Ramos (cell line): ENCODE results near the gene GAGE10.
"Not testable (repeated sequence)": the region's sequence is repeated elsewhere in the genome, so short reads cannot be mapped to it uniquely, and the experiment has no call there.

Experiments used
- in situ Hi-C: fragments of 300-500 bp; cut with MboI; formaldehyde crosslinking; loops from one replicate; pipeline ENCODE4 v1.14.3; 2022; ENCODE audit warnings: low sequenced_read_pairs; ENCODE audit not compliant: unreplicated experiment

The GAGE10 gene

DNA sequence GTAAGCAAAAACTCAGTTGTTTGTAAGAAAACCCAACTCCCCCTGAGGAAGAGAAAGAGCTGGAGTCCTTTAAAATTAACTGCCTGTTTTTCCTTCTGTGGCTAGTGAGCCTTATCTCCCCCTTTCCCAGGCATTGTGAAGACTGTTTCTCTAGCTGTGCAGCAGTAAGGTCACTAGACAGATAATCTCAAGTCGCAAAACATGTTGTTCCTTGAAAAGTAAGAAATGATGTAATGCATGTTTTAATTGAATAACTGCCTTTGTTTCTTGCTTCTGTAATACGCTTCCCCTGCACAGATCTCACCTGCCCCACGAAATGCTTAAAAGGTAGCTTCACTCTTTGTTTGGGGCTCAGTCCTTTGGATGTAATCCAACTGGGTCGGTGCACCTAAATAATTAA lies 12.6 kb downstream of the GAGE10 start:
- in situ Hi-C loops, result no loop called here

DNA sequence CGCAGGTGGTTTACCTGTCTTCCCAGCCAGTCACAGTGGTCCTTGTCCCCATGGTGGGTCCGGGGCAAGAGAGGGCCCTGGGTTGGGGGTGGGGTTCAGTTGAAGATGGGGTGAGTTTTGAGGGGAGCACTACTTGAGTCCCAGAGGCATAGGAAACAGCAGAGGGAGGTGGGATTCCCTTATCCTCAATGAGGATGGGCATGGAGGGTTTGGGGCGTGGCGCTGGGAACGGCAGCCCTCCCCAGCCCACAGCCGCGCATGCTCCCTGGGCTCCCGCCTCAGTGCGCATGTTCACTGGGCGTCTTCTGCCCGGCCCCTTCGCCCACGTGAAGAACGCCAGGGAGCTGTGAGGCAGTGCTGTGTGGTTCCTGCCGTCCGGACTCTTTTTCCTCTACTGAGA lies 18.3 kb downstream of the GAGE10 start, which contains the start of gene GAGE12J:
Gene GAGE12J (plus strand): TSS at position 301 of the 400 bp plus-strand sequence. CDS start 1,157 bp downstream, outside the sequence.
- in situ Hi-C loops, result not testable (repeated sequence)

DNA sequence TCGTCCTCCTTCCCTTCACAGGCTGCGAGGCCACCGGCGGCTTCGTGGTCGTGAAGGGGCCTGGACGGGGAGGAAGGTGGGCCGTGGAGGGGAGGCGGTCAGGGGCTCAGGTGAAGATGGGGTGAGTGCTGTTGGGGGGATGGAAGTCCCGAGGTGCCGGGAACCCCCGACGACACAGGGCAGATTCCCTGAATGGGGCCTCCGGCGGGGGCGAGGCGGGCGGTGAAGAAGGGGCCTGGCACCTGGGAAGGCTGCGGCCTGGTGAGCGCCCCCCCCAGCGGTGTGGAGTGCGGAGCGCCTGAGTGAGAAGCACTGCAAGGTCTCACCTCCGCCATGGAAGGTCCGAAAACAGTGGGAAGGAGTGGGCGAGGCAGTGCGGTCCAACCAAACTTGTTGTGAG lies 18.8 kb downstream of the GAGE10 start:
- in situ Hi-C loops, result not testable (repeated sequence)

DNA sequence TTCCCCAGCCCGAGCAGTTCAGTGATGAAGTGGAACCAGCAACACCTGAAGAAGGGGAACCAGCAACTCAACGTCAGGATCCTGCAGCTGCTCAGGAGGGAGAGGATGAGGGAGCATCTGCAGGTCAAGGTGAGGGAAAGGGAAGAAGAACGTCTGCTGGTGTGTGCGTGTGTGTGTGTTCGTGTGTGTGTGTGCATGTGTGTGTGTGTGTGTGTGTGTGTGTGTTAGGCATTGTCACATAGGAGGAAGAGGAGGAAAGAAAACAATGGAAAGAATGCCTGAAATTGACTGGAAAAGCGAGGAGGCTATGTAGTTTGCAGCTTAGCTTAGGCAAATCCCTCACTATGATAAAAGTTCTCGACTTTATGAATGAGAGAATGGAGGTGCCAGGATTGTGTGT lies 20.3 kb downstream of the GAGE10 start:
- in situ Hi-C loops, result not testable (repeated sequence)

DNA sequence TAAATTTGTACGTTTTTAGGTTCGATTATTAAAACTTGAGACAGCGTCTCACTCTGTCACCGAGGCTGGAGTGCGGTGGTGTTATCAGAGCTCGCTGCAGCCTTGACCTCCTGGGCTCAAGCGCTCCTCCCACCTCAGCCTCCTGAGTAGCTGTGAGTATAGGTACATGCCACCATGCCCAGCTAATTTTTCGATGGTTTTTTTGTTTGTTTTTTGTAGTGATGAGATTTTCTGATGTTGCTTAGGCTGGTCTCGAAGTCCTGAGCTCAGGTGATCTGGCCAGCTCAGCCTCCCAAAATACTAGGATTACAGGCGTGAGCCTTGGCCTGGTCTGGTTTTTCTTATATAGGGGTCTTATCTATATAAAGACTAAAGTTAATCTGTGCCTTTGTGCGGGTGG lies 27.0 kb downstream of the GAGE10 start:
- in situ Hi-C loops, result not testable (repeated sequence)

DNA sequence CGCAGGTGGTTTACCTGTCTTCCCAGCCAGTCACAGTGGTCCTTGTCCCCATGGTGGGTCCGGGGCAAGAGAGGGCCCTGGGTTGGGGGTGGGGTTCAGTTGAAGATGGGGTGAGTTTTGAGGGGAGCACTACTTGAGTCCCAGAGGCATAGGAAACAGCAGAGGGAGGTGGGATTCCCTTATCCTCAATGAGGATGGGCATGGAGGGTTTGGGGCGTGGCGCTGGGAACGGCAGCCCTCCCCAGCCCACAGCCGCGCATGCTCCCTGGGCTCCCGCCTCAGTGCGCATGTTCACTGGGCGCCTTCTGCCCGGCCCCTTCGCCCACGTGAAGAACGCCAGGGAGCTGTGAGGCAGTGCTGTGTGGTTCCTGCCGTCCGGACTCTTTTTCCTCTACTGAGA lies 27.8 kb downstream of the GAGE10 start, which contains the start of gene GAGE13:
Gene GAGE13 (plus strand): TSS at position 301 of the 400 bp plus-strand sequence. CDS start 1,156 bp downstream, outside the sequence.
- in situ Hi-C loops, result not testable (repeated sequence)

DNA sequence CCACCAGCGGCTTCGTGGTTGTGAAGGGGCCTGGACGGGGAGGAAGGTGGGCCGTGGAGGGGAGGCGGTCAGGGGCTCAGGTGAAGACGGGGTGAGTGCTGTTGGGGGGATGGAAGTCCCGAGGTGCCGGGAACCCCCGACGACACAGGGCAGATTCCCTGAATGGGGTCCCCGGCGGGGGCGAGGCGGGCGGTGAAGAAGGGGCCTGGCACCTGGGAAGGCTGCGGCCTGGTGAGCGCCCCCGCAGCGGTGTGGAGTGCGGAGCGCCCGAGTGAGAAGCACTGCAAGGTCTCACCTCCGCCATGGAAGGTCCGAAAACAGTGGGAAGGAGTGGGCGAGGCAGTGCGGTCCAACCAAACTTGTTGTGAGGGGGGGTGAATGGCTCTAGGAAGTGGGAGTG lies 28.4 kb downstream of the GAGE10 start:
- in situ Hi-C loops, result not testable (repeated sequence)

DNA sequence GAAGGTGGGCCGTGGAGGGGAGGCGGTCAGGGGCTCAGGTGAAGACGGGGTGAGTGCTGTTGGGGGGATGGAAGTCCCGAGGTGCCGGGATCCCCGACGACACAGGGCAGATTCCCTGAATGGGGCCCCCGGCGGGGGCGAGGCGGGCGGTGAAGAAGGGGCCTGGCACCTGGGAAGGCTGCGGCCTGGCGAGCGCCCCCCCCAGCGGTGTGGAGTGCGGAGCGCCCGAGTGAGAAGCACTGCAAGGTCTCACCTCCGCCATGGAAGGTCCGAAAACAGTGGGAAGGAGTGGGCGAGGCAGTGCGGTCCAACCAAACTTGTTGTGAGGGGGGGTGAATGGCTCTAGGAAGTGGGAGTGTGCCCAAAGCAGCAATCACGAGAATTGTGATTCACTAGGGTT lies 38.0 kb downstream of the GAGE10 start:
- in situ Hi-C loops, result not testable (repeated sequence)

DNA sequence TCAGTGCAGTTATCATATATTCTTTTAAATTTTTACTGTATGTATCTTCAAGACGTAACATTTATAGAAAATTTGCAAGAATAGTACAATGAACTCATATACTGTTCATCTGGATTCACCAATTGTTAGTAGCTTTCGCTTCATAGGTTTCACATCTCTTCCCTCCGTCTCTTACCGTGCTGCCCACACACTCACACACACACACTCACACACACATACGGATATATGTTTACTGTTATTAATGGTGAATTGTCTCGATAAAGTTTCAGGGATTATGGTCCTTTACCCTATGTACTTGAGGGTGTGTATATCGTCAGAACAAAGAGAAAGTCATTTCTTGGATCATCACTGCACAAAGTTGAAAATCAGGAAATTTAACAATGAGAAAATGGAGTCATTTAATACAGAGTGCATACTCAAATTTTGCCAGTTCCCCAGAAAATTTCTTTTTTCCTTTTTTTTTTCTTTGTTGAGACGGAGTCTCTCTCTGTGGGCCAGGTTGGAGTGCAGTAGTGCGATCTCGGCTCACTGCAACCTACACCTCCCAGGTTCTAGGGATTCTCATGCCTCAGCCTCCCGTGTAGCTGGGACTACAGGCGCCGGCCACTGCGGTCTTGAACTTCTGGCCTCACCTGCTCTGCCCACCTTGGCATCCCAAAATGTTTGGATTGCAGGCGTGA lies 41.2 kb downstream of the GAGE10 start:
- in situ Hi-C loops, result not testable (repeated sequence)

DNA sequence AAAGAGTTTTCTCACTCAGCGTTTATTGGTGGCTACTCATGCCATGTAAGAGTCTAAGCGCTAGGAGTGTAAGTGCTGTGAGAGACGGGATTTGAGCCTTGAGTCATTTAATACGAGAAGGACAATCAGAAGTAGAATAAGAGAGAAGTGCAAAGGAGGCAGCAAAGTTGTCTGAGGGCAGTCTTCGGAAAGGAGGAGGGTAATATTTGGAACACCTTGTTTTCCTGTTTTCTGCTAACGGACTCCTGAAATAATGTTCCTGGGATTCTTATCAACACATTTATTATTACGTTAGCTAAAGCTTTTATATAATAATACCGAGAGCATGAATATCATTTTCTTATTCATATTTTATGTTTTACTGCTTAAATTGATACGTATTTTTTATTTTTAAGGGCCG lies 42.0 kb downstream of the GAGE10 start:
- in situ Hi-C loops, result not testable (repeated sequence)

DNA sequence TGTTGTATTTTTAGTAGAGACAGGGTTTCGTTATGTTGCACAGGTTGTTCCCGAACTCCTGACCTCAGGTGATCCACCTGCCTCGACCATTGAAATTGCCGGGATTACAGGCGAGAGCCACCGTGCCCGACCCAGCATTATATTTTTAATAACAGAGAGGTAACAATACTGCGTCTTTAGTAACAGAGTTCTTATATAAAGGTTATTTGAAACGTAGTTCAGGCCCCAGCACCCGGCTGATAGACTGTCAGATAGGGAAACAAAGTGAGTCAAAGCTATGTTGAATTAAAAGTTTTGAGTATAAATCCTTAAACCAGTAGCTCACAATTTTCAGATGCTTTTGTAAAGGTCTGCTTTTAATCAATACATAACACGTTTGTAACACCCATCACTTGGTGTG lies 42.7 kb downstream of the GAGE10 start:
- in situ Hi-C loops, result not testable (repeated sequence)
